DOHH2 (cell line): ENCODE measurements around the gene UQCRQ.

Source experiments
- H3F3A ChIP-seq: fragments of 200-600 bp; sonication (generic), shearing (Covaris generic); 2 replicates; pipeline ENCODE4 v1.6.0; 2016; ENCODE audit warnings: antibody characterized with exemption, mild to moderate bottlenecking; ENCODE audit not compliant: control insufficient read depth, insufficient read depth
- H3K27ac ChIP-seq: fragments of 200-600 bp; sonication (generic); 2 replicates; pipeline ENCODE4 v1.5.1; 2014; ENCODE audit warnings: low read depth, mild to moderate bottlenecking, low read length, moderate library complexity
- H3K27me3 ChIP-seq: fragments of 200-600 bp; sonication (generic); 2 replicates; pipeline ENCODE4 v1.6.1; 2014; ENCODE audit warnings: mild to moderate bottlenecking, low read length, mixed read lengths; ENCODE audit not compliant: control insufficient read depth
- H3K36me3 ChIP-seq: fragments of 200-600 bp; sonication (generic); 2 replicates; pipeline ENCODE4 v1.6.1; 2014; ENCODE audit warnings: mild to moderate bottlenecking, low read length, moderate library complexity, mixed read lengths; ENCODE audit not compliant: control insufficient read depth
- H3K4me1 ChIP-seq: fragments of 200-600 bp; sonication (generic); 2 replicates; pipeline ENCODE4 v1.6.1; 2014; ENCODE audit warnings: mild to moderate bottlenecking, low read length, mixed read lengths; ENCODE audit not compliant: control insufficient read depth
- H3K4me2 ChIP-seq: fragments of 200-600 bp; sonication (generic); 2 replicates; pipeline ENCODE4 v1.6.0; 2014; ENCODE audit warnings: mild to moderate bottlenecking, low read length, moderate library complexity
- H3K4me3 ChIP-seq: fragments of 200-600 bp; sonication (generic); 2 replicates; pipeline ENCODE4 v1.5.1; 2014; ENCODE audit warnings: mild to moderate bottlenecking, low read length, mixed read lengths
- H3K79me2 ChIP-seq: fragments of 200-600 bp; sonication (generic); 2 replicates; pipeline ENCODE4 v1.6.1; 2014; ENCODE audit warnings: mild to moderate bottlenecking, low read length, mixed read lengths; ENCODE audit not compliant: control insufficient read depth
- H3K9me2 ChIP-seq: fragments of 200-600 bp; sonication (generic); replicated peaks from 2 replicates; pipeline ENCODE4 v1.6.1; 2014; ENCODE audit warnings: mild to moderate bottlenecking, low read length, mixed read lengths; ENCODE audit not compliant: control insufficient read depth
- H3K9me3 ChIP-seq: fragments of 200-600 bp; sonication (generic); 2 replicates; pipeline ENCODE4 v1.6.1; 2014; ENCODE audit warnings: antibody characterized with exemption, low read length, mixed read lengths; ENCODE audit not compliant: control insufficient read depth, insufficient read depth
- H4K20me1 ChIP-seq: fragments of 200-600 bp; sonication (generic); 2 replicates; pipeline ENCODE4 v1.6.0; 2014; ENCODE audit warnings: low read depth, mild to moderate bottlenecking, antibody characterized with exemption, low read length, moderate library complexity; ENCODE audit not compliant: control insufficient read depth, insufficient read depth
- EZH2phosphoT487 ChIP-seq: fragments of 200-600 bp; sonication (generic); IDR thresholded peaks from 2 replicates; pipeline ENCODE4 v1.6.1; 2017; ENCODE audit warnings: borderline replicate concordance, mild to moderate bottlenecking, antibody characterized with exemption, low read length, moderate library complexity, mixed read lengths
- TF ChIP-seq, protein P1 (sequence below): fragments of 200-600 bp; sonication (generic); IDR thresholded peaks from one replicate; pipeline ENCODE4 v1.5.1; 2014; ENCODE audit warnings: antibody characterized with exemption, mild to moderate bottlenecking, low read depth, low read length; ENCODE audit not compliant: poor library complexity, severe bottlenecking

UQCRQ gene

DNA sequence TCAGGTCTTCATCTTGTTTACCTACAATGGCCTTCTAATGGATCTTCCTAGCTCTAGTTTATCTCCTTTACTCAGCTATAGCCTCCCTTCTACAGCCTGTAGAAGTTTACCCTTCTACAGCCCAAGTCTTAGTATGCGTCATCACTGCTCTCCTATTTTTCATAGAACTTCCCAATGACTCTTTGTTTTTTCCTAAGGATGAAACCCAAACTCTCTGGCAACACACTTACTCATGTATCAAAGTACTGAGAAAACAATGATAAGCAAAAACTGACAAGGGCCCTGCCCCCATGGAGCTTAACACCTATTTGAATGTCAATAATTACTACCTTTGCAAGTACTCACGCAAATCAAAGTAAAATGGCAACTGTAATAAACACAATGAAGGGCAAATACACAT lies 40.7 kb downstream of the UQCRQ start:
- H4K20me1 ChIP-seq, result no peaks in the 10 kb centered on the region
- H3K4me3 ChIP-seq, result no peak overlapping the region
- peaks cover 30% of the 10 kb centered on the region for H3K36me3 ChIP-seq
- peaks cover 4% of the 10 kb centered on the region for H3K4me1 ChIP-seq
- H3K79me2 ChIP-seq, result no peaks in the 10 kb centered on the region
- no peaks in the 10 kb centered on the region; the same call in 1 of the 2 replicates for H3F3A ChIP-seq
- no peak overlapping the region for H3K27ac ChIP-seq
- TF ChIP-seq, protein P1, sequence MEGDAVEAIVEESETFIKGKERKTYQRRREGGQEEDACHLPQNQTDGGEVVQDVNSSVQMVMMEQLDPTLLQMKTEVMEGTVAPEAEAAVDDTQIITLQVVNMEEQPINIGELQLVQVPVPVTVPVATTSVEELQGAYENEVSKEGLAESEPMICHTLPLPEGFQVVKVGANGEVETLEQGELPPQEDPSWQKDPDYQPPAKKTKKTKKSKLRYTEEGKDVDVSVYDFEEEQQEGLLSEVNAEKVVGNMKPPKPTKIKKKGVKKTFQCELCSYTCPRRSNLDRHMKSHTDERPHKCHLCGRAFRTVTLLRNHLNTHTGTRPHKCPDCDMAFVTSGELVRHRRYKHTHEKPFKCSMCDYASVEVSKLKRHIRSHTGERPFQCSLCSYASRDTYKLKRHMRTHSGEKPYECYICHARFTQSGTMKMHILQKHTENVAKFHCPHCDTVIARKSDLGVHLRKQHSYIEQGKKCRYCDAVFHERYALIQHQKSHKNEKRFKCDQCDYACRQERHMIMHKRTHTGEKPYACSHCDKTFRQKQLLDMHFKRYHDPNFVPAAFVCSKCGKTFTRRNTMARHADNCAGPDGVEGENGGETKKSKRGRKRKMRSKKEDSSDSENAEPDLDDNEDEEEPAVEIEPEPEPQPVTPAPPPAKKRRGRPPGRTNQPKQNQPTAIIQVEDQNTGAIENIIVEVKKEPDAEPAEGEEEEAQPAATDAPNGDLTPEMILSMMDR, result no peak
- TF ChIP-seq EZH2phosphoT487, result no peak
- H3K9me2 ChIP-seq, result no peaks in the 10 kb centered on the region
- no peak overlapping the region for H3K4me2 ChIP-seq
- H3K9me3 ChIP-seq, result no peaks in the 10 kb centered on the region
- H3K27me3 ChIP-seq, result no peaks in the 10 kb centered on the region

DNA sequence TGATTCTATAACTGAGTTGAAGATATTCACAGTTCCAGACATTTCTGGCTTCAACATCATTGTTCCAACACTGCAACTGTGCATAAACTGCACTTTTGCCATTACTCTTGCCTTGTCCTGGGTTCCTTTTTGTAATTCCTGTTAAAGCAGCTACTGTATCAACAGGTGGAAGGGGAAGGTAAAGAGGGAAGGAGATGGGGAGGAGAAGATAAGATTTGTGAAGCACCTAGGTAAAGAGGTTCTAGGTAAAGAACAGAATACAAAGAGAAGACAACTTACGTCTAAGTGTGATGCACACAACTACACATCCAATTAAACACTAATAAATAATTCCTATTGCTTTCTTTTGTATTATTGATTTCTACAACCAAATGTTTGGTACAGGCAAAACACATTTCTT lies 43.3 kb downstream of the UQCRQ start:
- no peak overlapping the region for H3K4me2 ChIP-seq
- no peak for TF ChIP-seq EZH2phosphoT487
- TF ChIP-seq, protein P1, result no peak
- H3K27me3 ChIP-seq, result no peaks in the 10 kb centered on the region
- H3K36me3 ChIP-seq, result peaks cover 34% of the 10 kb centered on the region
- H3K27ac ChIP-seq, result no peak overlapping the region
- no peaks in the 10 kb centered on the region for H3K79me2 ChIP-seq
- H3F3A ChIP-seq, result no peaks in the 10 kb centered on the region; the same call in 1 of the 2 replicates
- no peak overlapping the region for H3K4me3 ChIP-seq
- no peaks in the 10 kb centered on the region for H4K20me1 ChIP-seq
- H3K4me1 ChIP-seq, result no peaks in the 10 kb centered on the region
- H3K9me2 ChIP-seq, result no peaks in the 10 kb centered on the region
- no peaks in the 10 kb centered on the region for H3K9me3 ChIP-seq

DNA sequence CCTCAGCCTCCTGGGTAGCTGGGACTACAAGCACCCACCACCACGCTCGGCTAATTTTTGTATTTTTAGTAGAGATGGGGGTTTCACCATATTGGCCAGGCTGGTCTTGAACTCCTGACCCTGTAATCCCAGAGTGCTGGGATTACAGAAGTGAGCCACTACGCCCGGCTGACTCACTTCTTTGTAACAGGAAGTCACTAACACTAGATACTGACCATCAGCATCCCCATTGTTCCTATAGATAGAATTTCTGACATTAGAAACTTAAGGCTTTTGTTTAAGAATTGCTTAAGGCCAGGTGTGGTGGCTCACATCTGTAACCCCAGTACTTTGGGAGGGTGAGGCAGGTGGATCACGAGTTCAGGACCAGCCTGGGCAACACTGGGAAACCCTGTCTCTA lies 49.2 kb downstream of the UQCRQ start:
- Histone ChIP-seq H3K4me2 (no peak overlapping the region), H3K9me2 (no peaks in the 10 kb centered on the region), H3K79me2 (peaks cover 3% of the 10 kb centered on the region; the same call in 1 of the 2 replicates), H3K27me3 (no peaks in the 10 kb centered on the region), H3K9me3 (no peaks in the 10 kb centered on the region), H3K27ac (no peak overlapping the region), H3K4me1 (no peaks in the 10 kb centered on the region), H3K36me3 (peaks cover 18% of the 10 kb centered on the region), H4K20me1 (no peaks in the 10 kb centered on the region), H3K4me3 (no peak overlapping the region), H3F3A (no peaks in the 10 kb centered on the region)
- TF ChIP-seq EZH2phosphoT487, result no peak
- TF ChIP-seq, protein P1, result no peak

DNA sequence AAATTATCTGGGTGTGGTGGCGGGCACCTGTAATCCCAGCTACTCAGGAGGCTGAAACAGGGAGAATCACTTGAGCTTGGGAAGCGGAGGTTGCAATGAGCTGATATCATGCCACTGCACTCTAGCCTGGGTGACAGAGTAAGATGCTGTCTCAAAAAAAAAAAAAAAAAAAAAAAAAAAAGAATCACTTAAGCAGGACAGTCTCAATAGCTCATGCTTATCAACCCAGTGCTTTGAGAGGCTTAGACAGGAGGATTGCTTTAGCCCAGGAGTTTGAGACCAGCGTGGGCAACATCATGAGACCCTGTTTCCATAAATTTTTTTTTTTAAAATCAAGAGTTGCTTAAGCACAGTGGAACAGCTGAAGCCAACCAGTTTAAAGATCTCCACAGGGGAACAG lies 49.6 kb downstream of the UQCRQ start:
- Histone ChIP-seq H3K27me3 (no peaks in the 10 kb centered on the region), H3K27ac (no peak overlapping the region), H4K20me1 (no peaks in the 10 kb centered on the region), H3F3A (no peaks in the 10 kb centered on the region), H3K4me2 (no peak overlapping the region), H3K4me1 (no peaks in the 10 kb centered on the region), H3K4me3 (no peak overlapping the region), H3K79me2 (peaks cover 3% of the 10 kb centered on the region; the same call in 1 of the 2 replicates), H3K36me3 (peaks cover 18% of the 10 kb centered on the region), H3K9me2 (no peaks in the 10 kb centered on the region), H3K9me3 (no peaks in the 10 kb centered on the region)
- TF ChIP-seq, protein P1, result no peak
- TF ChIP-seq EZH2phosphoT487, result no peak
